Measurements from ENCODE around the gene REEP3.

- TF ChIP-seq CTCF (IDR thresholded peaks at IDR 0.05) (no peak), POLR2A (IDR thresholded peaks at IDR 0.05; ENCODE audit: low read depth) (no peak), POLR2AphosphoS5 (IDR thresholded peaks at IDR 0.05) (no peak)
Observed at GRCh38 chr10:63518690-63519288, 2.4 kb upstream of the REEP3 start.

Measured in esophagus muscularis mucosa (tissue), 3 donors.